Activated CD8-positive, alpha-beta T cell treated with anti-CD3 and anti-CD28 coated beads for 36 hours (primary cell): ENCODE results near the gene WDR70. TPM values are rescaled to one million over a fixed set of nuclear protein-coding genes. Genes with fewer than 3 reads are reported as not detected.

Source experiments
- ATAC-seq: fragments of 200-7000 bp; cut with Tn5 transposase; one replicate; pipeline ENCODE4 v1.10.0; 2021; ENCODE audit warnings: mild to moderate bottlenecking, moderate library complexity
- CTCF ChIA-PET: fragments of 350-600 bp; sonication (Branson Sonifier 250); formaldehyde crosslinking; loops from one replicate; lab custom pipeline; 2021; ENCODE audit warnings: antibody characterized with exemption; lab: Charles Lee
- POLR2A ChIA-PET: fragments of 350-600 bp; sonication (Branson Sonifier 250); formaldehyde crosslinking; loops from one replicate; lab custom pipeline; 2021; ENCODE audit warnings: antibody characterized with exemption; lab: Charles Lee
- DNase-seq: peaks from one replicate; pipeline ENCODE4 v3.0.0-alpha.2; 2020
- H3K27ac Mint-ChIP-seq: one replicate; pipeline ENCODE4 v1.8.0; 2021; ENCODE audit warnings: mild to moderate bottlenecking, mixed read lengths
- H3K27me3 Mint-ChIP-seq: one replicate; pipeline ENCODE4 v1.8.0; 2021; ENCODE audit warnings: mixed read lengths
- H3K36me3 Mint-ChIP-seq: one replicate; pipeline ENCODE4 v1.8.0; 2021; ENCODE audit warnings: low read depth, mixed read lengths
- H3K4me1 Mint-ChIP-seq: one replicate; pipeline ENCODE4 v1.8.0; 2021; ENCODE audit warnings: low read depth, mixed read lengths
- H3K4me3 Mint-ChIP-seq: one replicate; pipeline ENCODE4 v1.8.0; 2021; ENCODE audit warnings: mild to moderate bottlenecking, moderate library complexity, mixed read lengths
- H3K9me3 Mint-ChIP-seq: one replicate; pipeline ENCODE4 v1.8.0; 2021; ENCODE audit warnings: mixed read lengths
- CTCF ChIP-seq: fragments of 200-600 bp; IDR thresholded peaks from one replicate; pipeline ENCODE4 v1.8.0; 2022; ENCODE audit warnings: antibody characterized with exemption, mild to moderate bottlenecking
- intact Hi-C: fragments of 100-400 bp; cut with micrococcal nuclease; formaldehyde crosslinking; loops from one replicate; pipeline ENCODE4 v1.10.0; 2022
- total RNA-seq, 2 experiments: library from RNA; stranded (reverse); gene quantifications; one replicate each; pipeline ENCODE4 v1.2.3, GENCODE V29; 2021

The WDR70 gene
- total RNA-seq, 2 experiments from 2014 or later, result 30.8 to 32.7 TPM

GRCh38 chr5:37598733-37599132 lies 219.6 kb downstream of the WDR70 start:
- no peak for TF ChIP-seq CTCF
- DNase-seq, result no peak
- Mint-ChIP-seq H3K27ac (no peak overlapping the region), H3K27me3 (no peaks in the 10 kb centered on the region), H3K36me3 (peaks cover 33% of the 10 kb centered on the region), H3K4me1 (peaks cover 2% of the 10 kb centered on the region), H3K4me3 (no peak overlapping the region), H3K9me3 (peaks cover 20% of the 10 kb centered on the region)
- ChIA-PET CTCF (no interaction called here), POLR2A (no interaction called here)
- intact Hi-C loops, result no loop called here
- no peak for ATAC-seq

GRCh38 chr5:37601163-37601562 lies 222.0 kb downstream of the WDR70 start:
- intact Hi-C loops, result no loop called here
- Mint-ChIP-seq H3K4me3 (no peak overlapping the region), H3K36me3 (peaks cover 36% of the 10 kb centered on the region), H3K9me3 (peaks cover 18% of the 10 kb centered on the region), H3K4me1 (peaks cover 2% of the 10 kb centered on the region), H3K27me3 (no peaks in the 10 kb centered on the region), H3K27ac (no peak overlapping the region)
- ChIA-PET POLR2A (no interaction called here), CTCF (no interaction called here)
- DNase-seq, result no peak
- no peak for ATAC-seq
- TF ChIP-seq CTCF, result no peak

GRCh38 chr5:37603072-37603471 lies 224.0 kb downstream of the WDR70 start:
- no peak for TF ChIP-seq CTCF
- H3K27me3 Mint-ChIP-seq, result no peaks in the 10 kb centered on the region
- peaks cover 2% of the 10 kb centered on the region for H3K4me1 Mint-ChIP-seq
- intact Hi-C loops, result no loop called here
- H3K27ac Mint-ChIP-seq, result no peak overlapping the region
- ChIA-PET CTCF (no interaction called here), POLR2A (no interaction called here)
- ATAC-seq (no peak), DNase-seq (no peak)
- H3K9me3 Mint-ChIP-seq, result peaks cover 18% of the 10 kb centered on the region
- H3K36me3 Mint-ChIP-seq, result peaks cover 34% of the 10 kb centered on the region
- no peak overlapping the region for H3K4me3 Mint-ChIP-seq

GRCh38 chr5:37604290-37604689 lies 225.2 kb downstream of the WDR70 start:
- Mint-ChIP-seq H3K4me1 (peaks cover 2% of the 10 kb centered on the region), H3K27me3 (no peaks in the 10 kb centered on the region), H3K36me3 (peaks cover 30% of the 10 kb centered on the region), H3K27ac (no peak overlapping the region), H3K9me3 (peaks cover 11% of the 10 kb centered on the region), H3K4me3 (no peak overlapping the region)
- TF ChIP-seq CTCF, result no peak
- CTCF ChIA-PET, result no interaction called here
- DNase-seq (no peak), ATAC-seq (no peak)
- intact Hi-C loops, result no loop called here
- POLR2A ChIA-PET, result no interaction called here

GRCh38 chr5:37606148-37606547 lies 227.0 kb downstream of the WDR70 start:
- POLR2A ChIA-PET, result no interaction called here
- H3K4me3 Mint-ChIP-seq, result no peak overlapping the region
- H3K4me1 Mint-ChIP-seq, result peaks cover 2% of the 10 kb centered on the region
- intact Hi-C loops, result no loop called here
- H3K27ac Mint-ChIP-seq, result no peak overlapping the region
- CTCF ChIA-PET, result no interaction called here
- no peak for TF ChIP-seq CTCF
- peaks cover 6% of the 10 kb centered on the region for H3K9me3 Mint-ChIP-seq
- H3K36me3 Mint-ChIP-seq, result peaks cover 28% of the 10 kb centered on the region
- no peak for ATAC-seq
- DNase-seq, result no peak
- H3K27me3 Mint-ChIP-seq, result no peaks in the 10 kb centered on the region
